CD4-positive, alpha-beta T cell treated with Interleukin-17A for 4 hours (primary cell): ENCODE data around the gene CBL.
"Not testable (repeated sequence)": the region's sequence is repeated elsewhere in the genome, so short reads cannot be mapped to it uniquely, and the experiment has no call there.

Experiments used
- DNase-seq: peaks from one replicate; pipeline ENCODE4 v3.0.0-alpha.2; 2020; ENCODE audit warnings: mixed read lengths

CBL gene

GRCh38 chr11:119205574-119206510 is at the start of gene CBL:
CBL (plus strand) TSS chr11:119206339; CDS start chr11:119206418, 79 bp downstream.
- peak; percentile 97 for DNase-seq

GRCh38 chr11:119156496-119156895 is 49.6 kb upstream of the CBL start:
- DNase-seq: no peak

- no peak for DNase-seq
Observed at GRCh38 chr11:119157063-119157462, 49.1 kb upstream of the CBL start.

GRCh38 chr11:119158467-119158866 is 47.7 kb upstream of the CBL start:
- DNase-seq: no peak

GRCh38 chr11:119160151-119160550 is 46.0 kb upstream of the CBL start:
- no peak for DNase-seq

- no peak for DNase-seq
Observed at GRCh38 chr11:119161871-119162270, 44.3 kb upstream of the CBL start.

GRCh38 chr11:119166368-119167076 is 39.6 kb upstream of the CBL start:
- no peak for DNase-seq

GRCh38 chr11:119167077-119167458 is 39.1 kb upstream of the CBL start:
- not testable (repeated sequence) for DNase-seq

- no peak for DNase-seq
Observed at GRCh38 chr11:119167933-119168332, 38.2 kb upstream of the CBL start.

GRCh38 chr11:119168471-119169281 is 37.5 kb upstream of the CBL start, which contains the start of gene NLRX1:
NLRX1 (plus strand) TSS chr11:119168725; CDS start chr11:119171404, 2,679 bp downstream.
- peak; percentile 87 for DNase-seq

- DNase-seq: no peak
Observed at GRCh38 chr11:119169282-119169719, 36.8 kb upstream of the CBL start.

- DNase-seq: no peak
Observed at GRCh38 chr11:119172513-119172912, 33.6 kb upstream of the CBL start.

GRCh38 chr11:119173453-119173852 is 32.7 kb upstream of the CBL start:
- DNase-seq: no peak

- DNase-seq: no peak
Observed at GRCh38 chr11:119175493-119176077, 30.6 kb upstream of the CBL start.

- no peak for DNase-seq
Observed at GRCh38 chr11:119178166-119178680, 27.9 kb upstream of the CBL start.

GRCh38 chr11:119179342-119179741 is 26.8 kb upstream of the CBL start:
- DNase-seq: no peak

- no peak for DNase-seq
Observed at GRCh38 chr11:119179983-119180382, 26.2 kb upstream of the CBL start.

- no peak for DNase-seq
Observed at GRCh38 chr11:119180729-119181676, 25.1 kb upstream of the CBL start.

- DNase-seq: no peak
Observed at GRCh38 chr11:119181677-119182412, 24.3 kb upstream of the CBL start.

- DNase-seq: not testable (repeated sequence)
Observed at GRCh38 chr11:119184399-119184798, 21.7 kb upstream of the CBL start.
